Nephron progenitor cell (in vitro differentiated cells): ENCODE results near the gene CDC37L1.
A peak's percentile ranks its signal among the peaks of the same experiment; 100 is the strongest.

Experiments
- DNase-seq: peaks from one replicate; pipeline ENCODE4 v3.0.0; 2021
- H3K27ac Mint-ChIP-seq: 2 replicates; pipeline ENCODE4 v1.8.0; 2021; ENCODE audit warnings: mild to moderate bottlenecking, moderate library complexity, mixed read lengths
- H3K27me3 Mint-ChIP-seq: 2 replicates; pipeline ENCODE4 v1.8.0; 2021; ENCODE audit warnings: mild to moderate bottlenecking, low read depth, mixed read lengths; ENCODE audit not compliant: poor library complexity
- H3K36me3 Mint-ChIP-seq: 2 replicates; pipeline ENCODE4 v1.8.0; 2021; ENCODE audit warnings: low read depth, mixed read lengths
- H3K4me1 Mint-ChIP-seq: 2 replicates; pipeline ENCODE4 v1.8.0; 2021; ENCODE audit warnings: mixed read lengths
- H3K4me3 Mint-ChIP-seq: 2 replicates; pipeline ENCODE4 v1.8.0; 2021; ENCODE audit warnings: mild to moderate bottlenecking, moderate library complexity, mixed read lengths
- H3K9me3 Mint-ChIP-seq: 2 replicates; pipeline ENCODE4 v1.8.0; 2021; ENCODE audit warnings: mild to moderate bottlenecking, moderate library complexity, mixed read lengths
- TF ChIP-seq, protein P1 (sequence below): fragments of 200-600 bp; sonication (generic); IDR thresholded peaks from 2 replicates; pipeline ENCODE4 v1.5.0; 2021; ENCODE audit warnings: antibody characterized with exemption

Gene CDC37L1

DNA sequence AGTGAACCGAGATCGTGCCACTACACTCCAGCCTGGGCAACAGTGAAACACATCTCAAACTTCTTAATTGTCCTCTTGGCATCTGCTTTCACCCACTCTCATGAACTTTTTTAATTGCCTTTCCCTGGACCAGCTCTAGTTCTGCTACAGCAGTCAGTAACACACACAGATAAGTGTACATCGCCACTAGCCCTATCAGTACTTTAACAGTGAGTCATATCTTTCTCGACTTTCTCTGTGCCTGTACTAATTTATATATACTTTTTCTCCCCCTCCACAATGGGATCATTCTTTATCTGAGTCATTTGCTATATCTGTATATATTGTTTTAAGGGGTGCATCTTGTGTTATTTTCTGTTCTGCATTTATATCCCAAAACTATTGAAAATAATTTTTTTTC, 6.7 kb downstream of the CDC37L1 start:
- DNase-seq = no peak

DNA sequence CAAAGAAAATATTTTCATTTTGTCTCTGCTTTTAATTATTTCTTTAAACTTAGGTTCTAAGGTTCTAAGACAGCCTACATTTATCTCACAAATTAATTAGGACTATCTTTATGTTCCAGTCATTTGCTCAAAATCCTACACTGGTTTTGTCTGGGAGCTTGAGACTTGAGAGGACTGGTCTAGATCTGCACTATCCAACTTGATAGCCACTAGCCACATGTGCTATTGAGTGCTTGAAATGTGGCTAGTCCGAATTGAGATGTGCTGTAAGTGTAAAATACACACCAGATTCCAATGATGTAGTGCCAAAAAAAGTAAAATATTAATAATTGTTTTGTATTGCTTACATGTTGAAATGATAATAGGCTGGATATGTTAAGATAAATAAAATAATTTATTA, 7.2 kb downstream of the CDC37L1 start:
- Mint-ChIP-seq H3K27me3 (no peaks in the 10 kb centered on the region), H3K36me3 (peaks cover 35% of the 10 kb centered on the region), H3K9me3 (no peaks in the 10 kb centered on the region), H3K4me1 (no peaks in the 10 kb centered on the region), H3K4me3 (no peak overlapping the region), H3K27ac (no peak overlapping the region)
- no peak for DNase-seq
- TF ChIP-seq, protein P1, sequence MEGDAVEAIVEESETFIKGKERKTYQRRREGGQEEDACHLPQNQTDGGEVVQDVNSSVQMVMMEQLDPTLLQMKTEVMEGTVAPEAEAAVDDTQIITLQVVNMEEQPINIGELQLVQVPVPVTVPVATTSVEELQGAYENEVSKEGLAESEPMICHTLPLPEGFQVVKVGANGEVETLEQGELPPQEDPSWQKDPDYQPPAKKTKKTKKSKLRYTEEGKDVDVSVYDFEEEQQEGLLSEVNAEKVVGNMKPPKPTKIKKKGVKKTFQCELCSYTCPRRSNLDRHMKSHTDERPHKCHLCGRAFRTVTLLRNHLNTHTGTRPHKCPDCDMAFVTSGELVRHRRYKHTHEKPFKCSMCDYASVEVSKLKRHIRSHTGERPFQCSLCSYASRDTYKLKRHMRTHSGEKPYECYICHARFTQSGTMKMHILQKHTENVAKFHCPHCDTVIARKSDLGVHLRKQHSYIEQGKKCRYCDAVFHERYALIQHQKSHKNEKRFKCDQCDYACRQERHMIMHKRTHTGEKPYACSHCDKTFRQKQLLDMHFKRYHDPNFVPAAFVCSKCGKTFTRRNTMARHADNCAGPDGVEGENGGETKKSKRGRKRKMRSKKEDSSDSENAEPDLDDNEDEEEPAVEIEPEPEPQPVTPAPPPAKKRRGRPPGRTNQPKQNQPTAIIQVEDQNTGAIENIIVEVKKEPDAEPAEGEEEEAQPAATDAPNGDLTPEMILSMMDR = no peak

More for the DNA sequence above, 6.7 kb downstream of the CDC37L1 start:
- H3K4me1 Mint-ChIP-seq = no peaks in the 10 kb centered on the region
- H3K4me3 Mint-ChIP-seq = no peak overlapping the region
- TF ChIP-seq, protein P1 = no peak
- H3K9me3 Mint-ChIP-seq = no peaks in the 10 kb centered on the region
- no peak overlapping the region for H3K27ac Mint-ChIP-seq
- H3K27me3 Mint-ChIP-seq = no peaks in the 10 kb centered on the region
- peaks cover 31% of the 10 kb centered on the region for H3K36me3 Mint-ChIP-seq

DNA sequence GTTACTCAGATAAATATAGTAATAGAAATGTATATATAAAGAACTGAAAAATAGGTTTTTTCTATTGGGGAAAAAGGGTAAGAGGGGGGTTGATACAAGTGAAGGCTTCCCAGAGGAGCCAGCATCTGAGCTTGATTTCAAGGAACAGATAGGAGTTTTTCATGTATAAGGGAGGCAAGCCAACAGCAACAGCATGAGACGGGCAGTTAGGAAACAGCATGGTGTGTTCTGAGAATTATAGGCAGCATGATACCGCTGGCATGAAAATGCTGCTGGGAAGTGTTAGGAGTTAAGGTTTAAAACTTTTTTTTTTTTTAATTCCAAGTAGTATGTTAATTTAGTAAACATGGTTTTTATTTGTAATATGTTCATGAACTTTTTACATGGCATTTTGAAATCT, 9.7 kb downstream of the CDC37L1 start:
- H3K9me3 Mint-ChIP-seq = no peaks in the 10 kb centered on the region
- no peak for DNase-seq
- peaks cover 52% of the 10 kb centered on the region for H3K36me3 Mint-ChIP-seq
- peak overlapping the region; percentile 73 for H3K27ac Mint-ChIP-seq
- H3K4me1 Mint-ChIP-seq = no peaks in the 10 kb centered on the region
- no peak overlapping the region for H3K4me3 Mint-ChIP-seq
- H3K27me3 Mint-ChIP-seq = no peaks in the 10 kb centered on the region
- TF ChIP-seq, protein P1 = no peak

DNA sequence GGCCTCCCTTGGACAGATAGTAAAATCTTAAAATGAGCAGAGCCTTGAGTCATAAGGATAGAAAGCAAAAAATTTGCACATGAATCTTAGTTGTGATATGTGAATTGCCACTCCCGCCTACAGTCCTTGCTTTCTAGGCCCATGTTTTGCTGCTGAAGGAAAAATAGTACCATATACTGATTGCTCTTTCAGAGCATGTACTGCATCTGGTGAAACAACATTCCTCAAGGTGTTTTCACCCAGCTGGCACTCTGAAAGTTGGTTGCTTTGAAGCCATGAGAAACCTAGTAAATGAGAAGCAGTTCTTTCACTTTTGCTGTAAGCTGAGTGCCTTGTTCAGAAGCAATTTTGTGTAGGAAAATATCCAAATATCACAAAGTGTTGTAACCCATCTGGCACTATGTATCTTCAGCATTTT, 10.3 kb downstream of the CDC37L1 start:
- peaks cover 54% of the 10 kb centered on the region for H3K36me3 Mint-ChIP-seq
- no peak overlapping the region for H3K27ac Mint-ChIP-seq
- no peaks in the 10 kb centered on the region for H3K4me1 Mint-ChIP-seq
- no peaks in the 10 kb centered on the region for H3K9me3 Mint-ChIP-seq
- no peak overlapping the region for H3K4me3 Mint-ChIP-seq
- no peaks in the 10 kb centered on the region for H3K27me3 Mint-ChIP-seq
- no peak for DNase-seq
- TF ChIP-seq, protein P1 = no peak

DNA sequence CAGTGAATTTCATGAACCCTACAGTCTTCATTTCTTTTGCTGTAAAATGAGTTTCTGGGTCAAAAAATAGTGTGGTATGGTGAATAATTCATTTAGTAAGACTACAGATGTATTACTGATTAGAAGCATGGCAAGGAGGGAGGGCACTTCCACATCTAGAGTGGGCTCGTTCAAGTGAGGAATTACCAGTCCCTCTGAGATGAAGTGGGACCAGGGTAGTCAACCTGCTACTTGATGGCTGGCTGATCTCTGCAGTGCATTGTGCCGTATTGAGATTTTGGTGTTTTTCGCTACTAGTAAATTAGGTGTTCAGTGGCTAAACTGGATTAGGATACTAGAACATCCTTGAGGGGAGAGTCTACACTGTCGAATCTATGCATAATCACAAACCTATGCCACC, 10.8 kb downstream of the CDC37L1 start:
- H3K36me3 Mint-ChIP-seq = peaks cover 55% of the 10 kb centered on the region

DNA sequence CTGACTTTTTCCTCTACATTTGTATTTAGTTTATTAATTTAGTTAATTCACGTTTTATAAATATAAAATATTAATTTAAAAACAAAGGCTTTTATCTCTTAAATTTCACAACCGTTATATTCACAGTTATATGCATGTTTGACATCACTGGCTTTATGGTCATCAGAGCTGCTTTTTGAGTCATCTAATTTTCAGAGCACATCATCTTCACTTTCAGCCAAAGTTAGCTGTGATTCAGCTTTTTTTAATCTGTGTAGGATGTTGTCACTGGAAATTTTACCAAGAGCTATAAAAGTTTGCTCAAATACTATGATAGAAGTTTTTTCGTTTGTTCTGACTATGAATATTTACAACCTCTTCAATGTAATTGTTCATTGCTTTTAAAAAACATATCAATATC, 12.4 kb downstream of the CDC37L1 start:
- H3K4me1 Mint-ChIP-seq = no peaks in the 10 kb centered on the region
- DNase-seq = no peak
- no peaks in the 10 kb centered on the region for H3K9me3 Mint-ChIP-seq
- TF ChIP-seq, protein P1 = no peak
- H3K36me3 Mint-ChIP-seq = peaks cover 46% of the 10 kb centered on the region
- no peak overlapping the region for H3K4me3 Mint-ChIP-seq
- H3K27me3 Mint-ChIP-seq = no peaks in the 10 kb centered on the region
- no peak overlapping the region for H3K27ac Mint-ChIP-seq

More for the DNA sequence above, 10.8 kb downstream of the CDC37L1 start:
- H3K4me3 Mint-ChIP-seq = no peak overlapping the region
- TF ChIP-seq, protein P1 = no peak
- H3K9me3 Mint-ChIP-seq = no peaks in the 10 kb centered on the region
- no peaks in the 10 kb centered on the region for H3K27me3 Mint-ChIP-seq
- DNase-seq = no peak
- H3K4me1 Mint-ChIP-seq = no peaks in the 10 kb centered on the region
- H3K27ac Mint-ChIP-seq = peak overlapping the region; percentile 47
